Stimulated activated CD4-positive, alpha-beta T cell treated with anti-CD3 and anti-CD28 coated beads, Interleukin-4, amount 100 ng/mL, for 4 hours (primary cell): ENCODE results near the gene SHB.

Experiments
- DNase-seq, 2 experiments: peaks; one replicate each; pipeline ENCODE4 v3.0.0-alpha.2; 2020

The SHB gene

GRCh38 chr9:37947977-37948376, 121.0 kb downstream of the SHB start:
- no peak for DNase-seq

- no peak for DNase-seq
Observed at GRCh38 chr9:37947471-37947870, 121.6 kb downstream of the SHB start.

- DNase-seq: no peak
Observed at GRCh38 chr9:37946971-37947370, 122.1 kb downstream of the SHB start.

GRCh38 chr9:37946041-37946440, 123.0 kb downstream of the SHB start:
- DNase-seq: no peak

GRCh38 chr9:37944671-37945481, 124.2 kb downstream of the SHB start:
- no peak for DNase-seq

- no peak for DNase-seq
Observed at GRCh38 chr9:37944266-37944650, 124.8 kb downstream of the SHB start.

- no peak for DNase-seq
Observed at GRCh38 chr9:37943345-37944265, 125.4 kb downstream of the SHB start.

- DNase-seq: no peak
Observed at GRCh38 chr9:37942621-37943344, 126.2 kb downstream of the SHB start.

- no peak for DNase-seq
Observed at GRCh38 chr9:37941253-37941652, 127.8 kb downstream of the SHB start.

GRCh38 chr9:37939575-37940095, 129.4 kb downstream of the SHB start:
- no peak for DNase-seq

- DNase-seq: no peak
Observed at GRCh38 chr9:37938121-37938891, 130.7 kb downstream of the SHB start.

- DNase-seq: no peak
Observed at GRCh38 chr9:37937366-37937765, 131.7 kb downstream of the SHB start.

- no peak for DNase-seq
Observed at GRCh38 chr9:37936965-37937364, 132.1 kb downstream of the SHB start.

- DNase-seq: no peak
Observed at GRCh38 chr9:37936376-37936775, 132.7 kb downstream of the SHB start.

GRCh38 chr9:37935096-37935495, 133.9 kb downstream of the SHB start:
- no peak for DNase-seq

GRCh38 chr9:37931592-37931991, 137.4 kb downstream of the SHB start:
- no peak for DNase-seq

GRCh38 chr9:37929441-37929895, 139.6 kb downstream of the SHB start:
- no peak for DNase-seq

- DNase-seq: no peak
Observed at GRCh38 chr9:37928552-37929430, 140.2 kb downstream of the SHB start.

- DNase-seq: no peak
Observed at GRCh38 chr9:37927601-37928551, 141.2 kb downstream of the SHB start.

GRCh38 chr9:37927132-37927531, 141.9 kb downstream of the SHB start:
- DNase-seq: no peak
